Effector CD8-positive, alpha-beta T cell (primary cell): ENCODE data around the gene NTNG1.
"Not testable (repeated sequence)": the region's sequence is repeated elsewhere in the genome, so short reads cannot be mapped to it uniquely, and the experiment has no call there.

Experiments used
- DNase-seq: peaks from one replicate; lab custom pipeline; 2025; lab: John Stamatoyannopoulos, UW

The NTNG1 gene

GRCh38 chr1:107142666-107143065 is 1.8 kb downstream of the NTNG1 start:
- no peak for DNase-seq

- DNase-seq, result no peak
Measured at GRCh38 chr1:107145637-107146036, 4.8 kb downstream of the NTNG1 start.

GRCh38 chr1:107147843-107148242 is 7.0 kb downstream of the NTNG1 start:
- DNase-seq, result no peak

- no peak for DNase-seq
Measured at GRCh38 chr1:107149946-107150345, 9.1 kb downstream of the NTNG1 start.

- DNase-seq, result no peak
Measured at GRCh38 chr1:107151295-107151694, 10.5 kb downstream of the NTNG1 start.

GRCh38 chr1:107152395-107152794 is 11.6 kb downstream of the NTNG1 start:
- no peak for DNase-seq

- no peak for DNase-seq
Measured at GRCh38 chr1:107153014-107153413, 12.2 kb downstream of the NTNG1 start.

GRCh38 chr1:107158496-107158895 is 17.7 kb downstream of the NTNG1 start:
- no peak for DNase-seq

- DNase-seq, result no peak
Measured at GRCh38 chr1:107158991-107159390, 18.2 kb downstream of the NTNG1 start.

- DNase-seq, result no peak
Measured at GRCh38 chr1:107162745-107163144, 21.9 kb downstream of the NTNG1 start.

- not testable (repeated sequence) for DNase-seq
Measured at GRCh38 chr1:107164901-107165300, 24.1 kb downstream of the NTNG1 start.

GRCh38 chr1:107169615-107170014 is 28.8 kb downstream of the NTNG1 start:
- no peak for DNase-seq

- DNase-seq, result no peak
Measured at GRCh38 chr1:107171333-107171732, 30.5 kb downstream of the NTNG1 start.

GRCh38 chr1:107172450-107173170 is 31.8 kb downstream of the NTNG1 start:
- DNase-seq, result no peak

GRCh38 chr1:107175102-107175909 is 34.5 kb downstream of the NTNG1 start:
- no peak for DNase-seq

GRCh38 chr1:107181253-107181969 is 40.6 kb downstream of the NTNG1 start:
- no peak for DNase-seq

- no peak for DNase-seq
Measured at GRCh38 chr1:107183011-107183410, 42.2 kb downstream of the NTNG1 start.

- no peak for DNase-seq
Measured at GRCh38 chr1:107184888-107185287, 44.0 kb downstream of the NTNG1 start.

GRCh38 chr1:107187399-107187798 is 46.6 kb downstream of the NTNG1 start:
- DNase-seq, result no peak

- DNase-seq, result no peak
Measured at GRCh38 chr1:107188160-107188559, 47.3 kb downstream of the NTNG1 start.

GRCh38 chr1:107194380-107194779 is 53.5 kb downstream of the NTNG1 start:
- no peak for DNase-seq

- no peak for DNase-seq
Measured at GRCh38 chr1:107195476-107195875, 54.6 kb downstream of the NTNG1 start.
